Panc1 (cell line): ENCODE results near the gene SEMA4F.

Source experiments
- CTCF ChIP-seq: fragments of 450-650 bp; IDR thresholded peaks from 2 replicates; pipeline ENCODE4 v1.5.1; 2017; ENCODE audit warnings: mild to moderate bottlenecking
- POLR2AphosphoS5 ChIP-seq: IDR thresholded peaks from 2 replicates; pipeline ENCODE4 v1.6.1; 2012; ENCODE audit warnings: mild to moderate bottlenecking, low read depth, low read length, moderate library complexity
- REST ChIP-seq, 2 experiments: IDR thresholded peaks; 2 replicates each; pipeline ENCODE4 v1.6.1; 2011 to 2012; ENCODE audit warnings: low read depth in 2 of 2, control low read depth in 1 of 2, low read length in 1 of 2, mild to moderate bottlenecking in 1 of 2, moderate library complexity in 1 of 2; ENCODE audit not compliant: insufficient read depth in 1 of 2

GRCh38 chr2:74606927-74607326 lies 47.1 kb upstream of the SEMA4F start:
- TF ChIP-seq CTCF (no peak), REST (IDR thresholded peaks at IDR 0.05; ENCODE audit: insufficient read depth in 1 of 2, low read depth in 2 of 2, low read length in 1 of 2) (no peak), POLR2AphosphoS5 (no peak)
